ENCODE measurements around the gene RLN3.

DNA sequence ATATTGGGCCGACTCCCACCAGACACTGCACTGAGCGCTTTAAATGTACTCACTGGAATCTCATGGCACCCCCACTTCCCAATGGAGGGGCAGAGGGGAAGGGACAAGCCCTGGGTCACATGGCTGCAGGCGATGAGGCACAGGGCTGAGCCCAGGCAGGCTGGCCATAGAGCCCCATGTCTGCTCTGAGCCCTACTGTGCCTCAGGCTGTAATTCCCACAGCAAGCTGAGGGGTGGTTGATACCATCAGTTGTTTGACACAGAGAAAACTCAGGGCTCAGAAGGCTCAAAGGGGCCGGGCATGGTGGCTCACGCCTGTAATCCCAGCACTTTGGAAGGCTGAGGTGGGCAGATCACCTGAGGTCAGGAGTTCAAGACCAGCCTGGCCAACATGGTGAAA is 46.9 kb upstream of the RLN3 start:
- no peak for TF ChIP-seq POLR2A (IDR thresholded peaks at IDR 0.05; ENCODE audit: low read depth, low read length)
- TF ChIP-seq, protein P1, sequence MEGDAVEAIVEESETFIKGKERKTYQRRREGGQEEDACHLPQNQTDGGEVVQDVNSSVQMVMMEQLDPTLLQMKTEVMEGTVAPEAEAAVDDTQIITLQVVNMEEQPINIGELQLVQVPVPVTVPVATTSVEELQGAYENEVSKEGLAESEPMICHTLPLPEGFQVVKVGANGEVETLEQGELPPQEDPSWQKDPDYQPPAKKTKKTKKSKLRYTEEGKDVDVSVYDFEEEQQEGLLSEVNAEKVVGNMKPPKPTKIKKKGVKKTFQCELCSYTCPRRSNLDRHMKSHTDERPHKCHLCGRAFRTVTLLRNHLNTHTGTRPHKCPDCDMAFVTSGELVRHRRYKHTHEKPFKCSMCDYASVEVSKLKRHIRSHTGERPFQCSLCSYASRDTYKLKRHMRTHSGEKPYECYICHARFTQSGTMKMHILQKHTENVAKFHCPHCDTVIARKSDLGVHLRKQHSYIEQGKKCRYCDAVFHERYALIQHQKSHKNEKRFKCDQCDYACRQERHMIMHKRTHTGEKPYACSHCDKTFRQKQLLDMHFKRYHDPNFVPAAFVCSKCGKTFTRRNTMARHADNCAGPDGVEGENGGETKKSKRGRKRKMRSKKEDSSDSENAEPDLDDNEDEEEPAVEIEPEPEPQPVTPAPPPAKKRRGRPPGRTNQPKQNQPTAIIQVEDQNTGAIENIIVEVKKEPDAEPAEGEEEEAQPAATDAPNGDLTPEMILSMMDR (IDR thresholded peaks at IDR 0.05 in 2 of 3, conservative IDR thresholded peaks at IDR 0.05 in 1 of 3; ENCODE audit: control insufficient read depth in 2 of 3, extremely low read depth in 1 of 3, insufficient read depth in 1 of 3, low read depth in 3 of 3, low read length in 3 of 3) = no peak
- TF ChIP-seq, protein P2, sequence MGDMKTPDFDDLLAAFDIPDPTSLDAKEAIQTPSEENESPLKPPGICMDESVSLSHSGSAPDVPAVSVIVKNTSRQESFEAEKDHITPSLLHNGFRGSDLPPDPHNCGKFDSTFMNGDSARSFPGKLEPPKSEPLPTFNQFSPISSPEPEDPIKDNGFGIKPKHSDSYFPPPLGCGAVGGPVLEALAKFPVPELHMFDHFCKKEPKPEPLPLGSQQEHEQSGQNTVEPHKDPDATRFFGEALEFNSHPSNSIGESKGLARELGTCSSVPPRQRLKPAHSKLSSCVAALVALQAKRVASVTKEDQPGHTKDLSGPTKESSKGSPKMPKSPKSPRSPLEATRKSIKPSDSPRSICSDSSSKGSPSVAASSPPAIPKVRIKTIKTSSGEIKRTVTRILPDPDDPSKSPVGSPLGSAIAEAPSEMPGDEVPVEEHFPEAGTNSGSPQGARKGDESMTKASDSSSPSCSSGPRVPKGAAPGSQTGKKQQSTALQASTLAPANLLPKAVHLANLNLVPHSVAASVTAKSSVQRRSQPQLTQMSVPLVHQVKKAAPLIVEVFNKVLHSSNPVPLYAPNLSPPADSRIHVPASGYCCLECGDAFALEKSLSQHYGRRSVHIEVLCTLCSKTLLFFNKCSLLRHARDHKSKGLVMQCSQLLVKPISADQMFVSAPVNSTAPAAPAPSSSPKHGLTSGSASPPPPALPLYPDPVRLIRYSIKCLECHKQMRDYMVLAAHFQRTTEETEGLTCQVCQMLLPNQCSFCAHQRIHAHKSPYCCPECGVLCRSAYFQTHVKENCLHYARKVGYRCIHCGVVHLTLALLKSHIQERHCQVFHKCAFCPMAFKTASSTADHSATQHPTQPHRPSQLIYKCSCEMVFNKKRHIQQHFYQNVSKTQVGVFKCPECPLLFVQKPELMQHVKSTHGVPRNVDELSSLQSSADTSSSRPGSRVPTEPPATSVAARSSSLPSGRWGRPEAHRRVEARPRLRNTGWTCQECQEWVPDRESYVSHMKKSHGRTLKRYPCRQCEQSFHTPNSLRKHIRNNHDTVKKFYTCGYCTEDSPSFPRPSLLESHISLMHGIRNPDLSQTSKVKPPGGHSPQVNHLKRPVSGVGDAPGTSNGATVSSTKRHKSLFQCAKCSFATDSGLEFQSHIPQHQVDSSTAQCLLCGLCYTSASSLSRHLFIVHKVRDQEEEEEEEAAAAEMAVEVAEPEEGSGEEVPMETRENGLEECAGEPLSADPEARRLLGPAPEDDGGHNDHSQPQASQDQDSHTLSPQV (IDR thresholded peaks at IDR 0.05) = no peak
- no peak for TF ChIP-seq CHD1 (IDR thresholded peaks at IDR 0.05; ENCODE audit: low read depth, low read length)
- TF ChIP-seq BHLHE40 (IDR thresholded peaks at IDR 0.05; ENCODE audit: borderline replicate concordance in 1 of 2, low read depth in 2 of 2, low read length in 1 of 2) = no peak
- no peak for TF ChIP-seq POLR2AphosphoS5 (IDR thresholded peaks at IDR 0.05; ENCODE audit: low read length)
- TF ChIP-seq, protein P3, sequence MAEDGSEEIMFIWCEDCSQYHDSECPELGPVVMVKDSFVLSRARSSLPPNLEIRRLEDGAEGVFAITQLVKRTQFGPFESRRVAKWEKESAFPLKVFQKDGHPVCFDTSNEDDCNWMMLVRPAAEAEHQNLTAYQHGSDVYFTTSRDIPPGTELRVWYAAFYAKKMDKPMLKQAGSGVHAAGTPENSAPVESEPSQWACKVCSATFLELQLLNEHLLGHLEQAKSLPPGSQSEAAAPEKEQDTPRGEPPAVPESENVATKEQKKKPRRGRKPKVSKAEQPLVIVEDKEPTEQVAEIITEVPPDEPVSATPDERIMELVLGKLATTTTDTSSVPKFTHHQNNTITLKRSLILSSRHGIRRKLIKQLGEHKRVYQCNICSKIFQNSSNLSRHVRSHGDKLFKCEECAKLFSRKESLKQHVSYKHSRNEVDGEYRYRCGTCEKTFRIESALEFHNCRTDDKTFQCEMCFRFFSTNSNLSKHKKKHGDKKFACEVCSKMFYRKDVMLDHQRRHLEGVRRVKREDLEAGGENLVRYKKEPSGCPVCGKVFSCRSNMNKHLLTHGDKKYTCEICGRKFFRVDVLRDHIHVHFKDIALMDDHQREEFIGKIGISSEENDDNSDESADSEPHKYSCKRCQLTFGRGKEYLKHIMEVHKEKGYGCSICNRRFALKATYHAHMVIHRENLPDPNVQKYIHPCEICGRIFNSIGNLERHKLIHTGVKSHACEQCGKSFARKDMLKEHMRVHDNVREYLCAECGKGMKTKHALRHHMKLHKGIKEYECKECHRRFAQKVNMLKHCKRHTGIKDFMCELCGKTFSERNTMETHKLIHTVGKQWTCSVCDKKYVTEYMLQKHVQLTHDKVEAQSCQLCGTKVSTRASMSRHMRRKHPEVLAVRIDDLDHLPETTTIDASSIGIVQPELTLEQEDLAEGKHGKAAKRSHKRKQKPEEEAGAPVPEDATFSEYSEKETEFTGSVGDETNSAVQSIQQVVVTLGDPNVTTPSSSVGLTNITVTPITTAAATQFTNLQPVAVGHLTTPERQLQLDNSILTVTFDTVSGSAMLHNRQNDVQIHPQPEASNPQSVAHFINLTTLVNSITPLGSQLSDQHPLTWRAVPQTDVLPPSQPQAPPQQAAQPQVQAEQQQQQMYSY (CRISPR knock-in tag; IDR thresholded peaks at IDR 0.05) = no peak
